Keratinocyte (primary cell): ENCODE data around the gene PGLYRP1. TPM values are rescaled to one million over a fixed set of nuclear protein-coding genes. Genes with fewer than 3 reads are reported as not detected.

Experiments used
- DNase-seq: peaks from one replicate; pipeline ENCODE4 v3.0.0-alpha.2; 2011; ENCODE audit warnings: low read depth, missing footprints, low spot score
- FAIRE-seq: peaks from 2 replicates; lab custom pipeline; 2011; peaks lifted over from hg19 to GRCh38; lab: Jason Lieb, UNC
- H2AFZ ChIP-seq: 2 replicates; pipeline ENCODE4 v1.6.0; 2012; ENCODE audit warnings: low read length, control low read depth, inconsistent platforms; ENCODE audit not compliant: control insufficient read depth
- H3K27ac ChIP-seq: 2 replicates; pipeline ENCODE4 v1.5.1; 2011; ENCODE audit warnings: low read length; ENCODE audit not compliant: control insufficient read depth, insufficient read depth
- H3K27me3 ChIP-seq: 3 replicates; pipeline ENCODE4 v1.6.0; 2011; ENCODE audit warnings: low read length; ENCODE audit not compliant: control insufficient read depth, insufficient read depth; ENCODE audit errors: extremely low read depth
- H3K36me3 ChIP-seq, 2 experiments: 2 replicates in 1 of 2; 3 replicates in 1 of 2; pipeline ENCODE4 v1.5.1; 2011; ENCODE audit warnings: low read length in 2 of 2, mild to moderate bottlenecking in 1 of 2; ENCODE audit not compliant: control insufficient read depth in 2 of 2, insufficient read depth in 2 of 2; ENCODE audit errors: extremely low read depth in 1 of 2
- H3K4me1 ChIP-seq: 3 replicates; pipeline ENCODE4 v1.5.1; 2011; ENCODE audit warnings: low read length; ENCODE audit not compliant: control insufficient read depth, insufficient read depth; ENCODE audit errors: extremely low read depth
- H3K4me2 ChIP-seq: 3 replicates; pipeline ENCODE4 v1.6.0; 2011; ENCODE audit warnings: low read depth, low read length; ENCODE audit not compliant: control insufficient read depth, insufficient read depth; ENCODE audit errors: extremely low read depth
- H3K4me3 ChIP-seq, 3 experiments: fragments of 200-600 bp in 1 of 3; sonication (generic) in 1 of 3; 2 replicates in 2 of 3; 3 replicates in 1 of 3; pipeline ENCODE4 v1.5.1; 2011 to 2016; ENCODE audit warnings: low read length in 3 of 3, mild to moderate bottlenecking in 3 of 3, control low read depth in 2 of 3, inconsistent platforms in 1 of 3, low read depth in 1 of 3, mixed read lengths in 1 of 3, mixed run types in 1 of 3, moderate library complexity in 1 of 3; ENCODE audit not compliant: control insufficient read depth in 2 of 3, insufficient read depth in 2 of 3; ENCODE audit errors: extremely low read depth in 1 of 3
- H3K79me2 ChIP-seq: 2 replicates; pipeline ENCODE4 v1.6.0; 2012; ENCODE audit warnings: low read length; ENCODE audit not compliant: control insufficient read depth, insufficient read depth
- H3K9ac ChIP-seq: 3 replicates; pipeline ENCODE4 v1.6.0; 2011; ENCODE audit warnings: low read length; ENCODE audit not compliant: control insufficient read depth, insufficient read depth; ENCODE audit errors: extremely low read depth
- H3K9me1 ChIP-seq: 3 replicates; pipeline ENCODE4 v1.6.0; 2011; ENCODE audit warnings: low read length; ENCODE audit not compliant: control insufficient read depth, insufficient read depth; ENCODE audit errors: extremely low read depth
- H3K9me3 ChIP-seq: 2 replicates; pipeline ENCODE4 v1.5.1; 2012; ENCODE audit warnings: low read depth, low read length; ENCODE audit not compliant: control insufficient read depth
- H4K20me1 ChIP-seq: 3 replicates; pipeline ENCODE4 v1.6.0; 2011; ENCODE audit warnings: low read length; ENCODE audit not compliant: control insufficient read depth, insufficient read depth; ENCODE audit errors: extremely low read depth
- EZH2 ChIP-seq: IDR thresholded peaks from one replicate; pipeline ENCODE4 v1.6.1; 2012; ENCODE audit warnings: inconsistent platforms, mild to moderate bottlenecking, low read length, moderate library complexity
- dilution Hi-C: fragments of 300-500 bp; cut with MboI; formaldehyde crosslinking; loops from one replicate; pipeline ENCODE4 v1.7.0; 2020; ENCODE audit warnings: low sequenced_read_pairs; ENCODE audit not compliant: extremely low pct_ligation_motif_present
- polyA plus RNA-seq, 5 experiments: library from polyadenylated mRNA; depleted of rRNA in 3 of 5; stranded (reverse) in 3 of 5; stranded (forward) in 1 of 5; unstranded in 1 of 5; fragments of >200 nt; gene quantifications; 1 replicate in 1 of 5; 2 replicates in 3 of 5; 3 replicates in 1 of 5; pipeline versions ENCODE4 v1.2.1 to v1.2.3, GENCODE V29; 2011 to 2012; ENCODE audit warnings: missing spikeins in 2 of 5, low read depth in 1 of 5, low replicate concordance in 1 of 5
- TF ChIP-seq, protein P1 (sequence below), 3 experiments: IDR thresholded peaks in 1 of 3; conservative IDR thresholded peaks in 1 of 3; optimal IDR thresholded peaks in 1 of 3; 2 replicates in 2 of 3; 3 replicates in 1 of 3; pipeline versions ENCODE3 to v1.5.1; 2011; ENCODE audit warnings: low read length in 3 of 3, mild to moderate bottlenecking in 3 of 3, moderate library complexity in 2 of 3, control low read depth in 1 of 3, inconsistent platforms in 1 of 3; ENCODE audit not compliant: insufficient read depth in 2 of 3; ENCODE audit errors: extremely low read depth in 1 of 3

Gene PGLYRP1
- polyA plus RNA-seq, 1 donor (not counting 4 experiments of a cell fraction or from before 2014, with no cell fraction given) = not detected

DNA sequence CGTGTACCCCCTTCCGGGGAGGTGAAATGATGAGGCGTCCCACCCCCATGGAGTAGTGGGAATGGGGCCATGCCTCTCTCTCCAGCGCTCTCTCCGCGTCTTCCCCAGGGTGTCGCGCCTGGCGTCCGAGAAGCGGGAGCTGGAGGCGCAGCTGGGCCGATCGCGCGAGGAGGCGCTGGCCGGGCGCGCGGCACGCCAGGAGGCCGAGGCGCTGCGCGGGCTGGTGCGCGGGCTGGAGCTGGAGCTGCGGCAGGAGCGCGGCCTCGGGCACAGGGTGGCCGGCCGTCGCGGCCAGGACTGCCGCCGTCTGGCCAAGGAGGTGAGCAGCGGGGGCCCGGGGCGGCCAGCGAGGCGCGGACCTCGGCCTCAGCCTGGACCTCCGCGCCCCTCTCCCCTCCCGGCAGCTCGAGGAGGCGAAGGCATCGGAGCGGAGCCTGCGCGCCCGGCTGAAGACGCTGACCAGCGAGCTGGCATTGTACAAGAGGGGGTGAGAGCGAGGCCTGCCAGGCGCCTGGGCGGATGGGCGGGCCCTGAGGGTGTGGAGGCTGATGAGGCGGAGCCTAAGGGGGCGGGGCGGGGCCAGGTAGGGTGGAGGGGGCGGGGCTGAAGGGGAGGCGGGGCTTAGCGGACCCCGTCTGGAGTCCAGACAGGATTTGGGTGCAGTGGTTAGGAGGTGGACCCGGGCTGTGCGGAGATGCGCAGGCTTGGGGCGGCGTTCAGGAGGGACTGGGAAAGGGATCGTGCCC, 7.7 kb downstream of the PGLYRP1 start:
- peaks cover 5% of the 10 kb centered on the region for H3K27me3 ChIP-seq
- no peak for TF ChIP-seq EZH2
- TF ChIP-seq, protein P1, sequence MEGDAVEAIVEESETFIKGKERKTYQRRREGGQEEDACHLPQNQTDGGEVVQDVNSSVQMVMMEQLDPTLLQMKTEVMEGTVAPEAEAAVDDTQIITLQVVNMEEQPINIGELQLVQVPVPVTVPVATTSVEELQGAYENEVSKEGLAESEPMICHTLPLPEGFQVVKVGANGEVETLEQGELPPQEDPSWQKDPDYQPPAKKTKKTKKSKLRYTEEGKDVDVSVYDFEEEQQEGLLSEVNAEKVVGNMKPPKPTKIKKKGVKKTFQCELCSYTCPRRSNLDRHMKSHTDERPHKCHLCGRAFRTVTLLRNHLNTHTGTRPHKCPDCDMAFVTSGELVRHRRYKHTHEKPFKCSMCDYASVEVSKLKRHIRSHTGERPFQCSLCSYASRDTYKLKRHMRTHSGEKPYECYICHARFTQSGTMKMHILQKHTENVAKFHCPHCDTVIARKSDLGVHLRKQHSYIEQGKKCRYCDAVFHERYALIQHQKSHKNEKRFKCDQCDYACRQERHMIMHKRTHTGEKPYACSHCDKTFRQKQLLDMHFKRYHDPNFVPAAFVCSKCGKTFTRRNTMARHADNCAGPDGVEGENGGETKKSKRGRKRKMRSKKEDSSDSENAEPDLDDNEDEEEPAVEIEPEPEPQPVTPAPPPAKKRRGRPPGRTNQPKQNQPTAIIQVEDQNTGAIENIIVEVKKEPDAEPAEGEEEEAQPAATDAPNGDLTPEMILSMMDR (optimal IDR thresholded peaks at IDR 0.05 in 1 of 3, IDR thresholded peaks at IDR 0.05 in 1 of 3, conservative IDR thresholded peaks at IDR 0.05 in 1 of 3; ENCODE audit: extremely low read depth in 1 of 3, insufficient read depth in 2 of 3, low read length in 3 of 3) = no peak
- H3K4me2 ChIP-seq = peak overlapping the region; percentile 91
- dilution Hi-C loops = no loop called here
- H3K36me3 ChIP-seq = peaks cover 0 to 4% of the 10 kb centered on the region in 2 experiments
- H3K4me1 ChIP-seq = peaks cover 19% of the 10 kb centered on the region
- no peaks in the 10 kb centered on the region for H3K9me3 ChIP-seq
- no peaks in the 10 kb centered on the region for H3K9me1 ChIP-seq
- H3K4me3 ChIP-seq = peak overlapping the region in 2 of 3 experiments; percentile 29 to 46
- FAIRE-seq (no peak), DNase-seq (peak; percentile 48)
- H3K27ac ChIP-seq = no peak overlapping the region
- peaks cover 2% of the 10 kb centered on the region for H4K20me1 ChIP-seq
- peak overlapping the region; percentile 66 for H2AFZ ChIP-seq
- H3K9ac ChIP-seq = peak overlapping the region; percentile 50
- H3K79me2 ChIP-seq = no peaks in the 10 kb centered on the region

- Histone ChIP-seq H3K36me3 (peaks cover 0 to 4% of the 10 kb centered on the region in 2 experiments), H3K4me3 (peak overlapping the region in 2 of 3 experiments; percentile 29 to 46), H3K4me1 (peaks cover 15% of the 10 kb centered on the region), H3K9me1 (no peaks in the 10 kb centered on the region), H3K9me3 (no peaks in the 10 kb centered on the region), H3K4me2 (peak overlapping the region; percentile 78), H3K27ac (no peak overlapping the region), H4K20me1 (peaks cover 2% of the 10 kb centered on the region), H3K9ac (peak overlapping the region; percentile 50), H3K27me3 (peaks cover 5% of the 10 kb centered on the region), H3K79me2 (no peaks in the 10 kb centered on the region), H2AFZ (peak overlapping the region; percentile 20)
- no peak for DNase-seq
- TF ChIP-seq, protein P1 (optimal IDR thresholded peaks at IDR 0.05 in 1 of 3, IDR thresholded peaks at IDR 0.05 in 1 of 3, conservative IDR thresholded peaks at IDR 0.05 in 1 of 3; ENCODE audit: extremely low read depth in 1 of 3, insufficient read depth in 2 of 3, low read length in 3 of 3) = no peak
- TF ChIP-seq EZH2 = no peak
- dilution Hi-C loops = no loop called here
- no peak for FAIRE-seq
Observed at GRCh38 chr19:46014534-46014933, 8.3 kb downstream of the PGLYRP1 start.
